Lung (tissue), 12 donors: ENCODE data around the gene SLC38A3. TPM values are rescaled to one million over a fixed set of nuclear protein-coding genes. Genes with fewer than 3 reads are reported as not detected.

ENCODE experiments used
- ATAC-seq: fragments of 200-7000 bp; cut with Tn5 transposase; one replicate; pipeline ENCODE4 v1.9.1; 2020; ENCODE audit warnings: moderate number of reproducible peaks; ENCODE audit not compliant: insufficient read depth, low FRiP score
- DNase-seq, 3 donors: peaks; one replicate each; pipeline ENCODE4 v3.0.0-alpha.2; 2013 to 2017
- H3K27ac ChIP-seq, 2 donors: one replicate each; pipeline ENCODE4 v1.5.1; 2013; ENCODE audit warnings: mild to moderate bottlenecking in 2 of 2, moderate library complexity in 2 of 2, control low read depth in 1 of 2, inconsistent platforms in 1 of 2, low read depth in 1 of 2, low read length in 1 of 2
- H3K27me3 ChIP-seq, 3 donors: one replicate each; pipeline ENCODE4 v1.5.1; 2013; ENCODE audit warnings: low read length in 2 of 3; ENCODE audit not compliant: control insufficient read depth in 3 of 3, insufficient read depth in 3 of 3
- H3K36me3 ChIP-seq, 4 donors: one replicate each; pipeline ENCODE4 v1.5.1; 2013; ENCODE audit warnings: low read length in 4 of 4, mild to moderate bottlenecking in 1 of 4, moderate library complexity in 1 of 4; ENCODE audit not compliant: control insufficient read depth in 4 of 4, insufficient read depth in 4 of 4
- H3K4me1 ChIP-seq, 5 donors: one replicate each; pipeline ENCODE4 v1.5.1; 2013; ENCODE audit warnings: low read length in 5 of 5, mild to moderate bottlenecking in 2 of 5, moderate library complexity in 1 of 5; ENCODE audit not compliant: control insufficient read depth in 5 of 5, insufficient read depth in 5 of 5
- H3K4me3 ChIP-seq: one replicate; pipeline ENCODE4 v1.5.1; 2013; ENCODE audit warnings: mild to moderate bottlenecking, control low read depth, moderate library complexity
- H3K9ac ChIP-seq, 2 donors: one replicate each; pipeline ENCODE4 v1.5.1; 2013; ENCODE audit warnings: low read length in 2 of 2, control low read depth in 1 of 2; ENCODE audit not compliant: insufficient read depth in 1 of 2
- H3K9me3 ChIP-seq, 4 donors: one replicate each; pipeline ENCODE4 v1.5.1; 2013; ENCODE audit warnings: low read length in 3 of 4, mild to moderate bottlenecking in 1 of 4, moderate library complexity in 1 of 4; ENCODE audit not compliant: control insufficient read depth in 4 of 4, insufficient read depth in 3 of 4
- WGBS, 2 donors: extraction: QIAGEN DNeasy Blood & Tissue Kit; methylation state at CpG; one replicate each; pipeline ENCODE4 v1.1.7; 2013; 5-methylcytosine and 5-hydroxymethylcytosine counted together
- polyA plus RNA-seq, 2 donors: library from polyadenylated mRNA; stranded (reverse); fragments of 200-250 nt; gene quantifications; one replicate each; pipeline ENCODE4 v1.2.1, GENCODE V29; 2013
- total RNA-seq, 2 donors: library from RNA; depleted of rRNA in 1 of 2; stranded (reverse); fragments of >200 nt in 1 of 2; gene quantifications; one replicate each; pipeline ENCODE4 v1.2.1, GENCODE V29; 2014 to 2021
- TF ChIP-seq, protein P1 (sequence below): IDR thresholded peaks from 2 replicates; pipeline ENCODE4 v1.5.1; 2012; ENCODE audit warnings: mild to moderate bottlenecking; ENCODE audit errors: control extremely low read depth, extremely low read depth
- donor health status: control.
- donor health status: control.
- donor health status: Bipolar disorder and iron deficiency.
- donor health status: healthy.
- donor health status: DM: yes; HTN: yes; CAD: no.

SLC38A3 gene
- total and polyA plus RNA-seq, 4 donors = 0.08 to 4.3 (median 0.33) TPM

GRCh38 chr3:50156549-50157493, 48.2 kb upstream of the SLC38A3 start:
- ATAC-seq = no peak

DNA sequence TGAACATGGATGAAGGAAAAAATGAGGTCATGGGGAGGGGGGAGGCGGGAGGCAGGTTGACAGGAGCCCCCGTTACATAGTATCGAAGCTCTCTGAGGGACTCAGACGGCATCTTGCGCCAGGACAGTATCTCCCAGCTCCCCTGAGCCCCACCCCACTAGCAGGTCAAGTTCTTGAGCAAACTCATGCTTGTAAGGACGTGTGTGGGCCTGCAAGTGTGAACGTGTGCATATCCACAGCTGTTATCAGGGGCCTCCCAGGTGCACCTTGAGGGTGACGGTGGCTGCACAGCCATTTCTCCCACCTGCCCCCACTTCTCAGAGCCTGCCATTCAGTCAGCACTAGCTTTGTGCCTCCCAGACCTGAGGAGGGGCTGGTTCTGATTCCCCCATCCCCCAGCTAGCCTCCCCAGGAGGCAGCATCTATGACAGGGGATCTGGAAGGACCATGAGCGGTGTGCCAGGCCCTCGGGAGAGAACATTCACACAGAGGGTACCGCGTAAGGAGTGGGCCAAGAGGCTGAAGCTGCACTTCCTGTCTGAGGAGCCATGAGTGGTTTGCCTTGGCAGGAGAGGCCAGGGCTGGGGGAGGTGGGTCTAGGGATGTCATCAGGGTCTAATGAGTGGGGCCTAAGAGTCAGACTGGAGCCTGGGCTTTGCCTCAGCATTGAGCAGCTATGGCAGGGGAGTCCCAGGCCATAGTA, 47.1 kb upstream of the SLC38A3 start:
- 48 to 60% methylated on average over 12 of the region's 12 CpGs for WGBS, 2 donors
- ATAC-seq (no peak), DNase-seq (peak in 2 of 3 donors; percentile 61 to 71)
- Histone ChIP-seq H3K9me3 (no peaks in the 10 kb centered on the region), H3K4me3 (peak overlapping the region; percentile 74), H3K9ac (no peak overlapping the region), H3K36me3 (peaks cover 0 to 10% (median 4%) of the 10 kb centered on the region in 4 donors), H3K27me3 (no peaks in the 10 kb centered on the region), H3K4me1 (peaks cover 0 to 61% (median 29%) of the 10 kb centered on the region in 5 donors), H3K27ac (peak overlapping the region; percentile 4 to 78)
- TF ChIP-seq, protein P1, sequence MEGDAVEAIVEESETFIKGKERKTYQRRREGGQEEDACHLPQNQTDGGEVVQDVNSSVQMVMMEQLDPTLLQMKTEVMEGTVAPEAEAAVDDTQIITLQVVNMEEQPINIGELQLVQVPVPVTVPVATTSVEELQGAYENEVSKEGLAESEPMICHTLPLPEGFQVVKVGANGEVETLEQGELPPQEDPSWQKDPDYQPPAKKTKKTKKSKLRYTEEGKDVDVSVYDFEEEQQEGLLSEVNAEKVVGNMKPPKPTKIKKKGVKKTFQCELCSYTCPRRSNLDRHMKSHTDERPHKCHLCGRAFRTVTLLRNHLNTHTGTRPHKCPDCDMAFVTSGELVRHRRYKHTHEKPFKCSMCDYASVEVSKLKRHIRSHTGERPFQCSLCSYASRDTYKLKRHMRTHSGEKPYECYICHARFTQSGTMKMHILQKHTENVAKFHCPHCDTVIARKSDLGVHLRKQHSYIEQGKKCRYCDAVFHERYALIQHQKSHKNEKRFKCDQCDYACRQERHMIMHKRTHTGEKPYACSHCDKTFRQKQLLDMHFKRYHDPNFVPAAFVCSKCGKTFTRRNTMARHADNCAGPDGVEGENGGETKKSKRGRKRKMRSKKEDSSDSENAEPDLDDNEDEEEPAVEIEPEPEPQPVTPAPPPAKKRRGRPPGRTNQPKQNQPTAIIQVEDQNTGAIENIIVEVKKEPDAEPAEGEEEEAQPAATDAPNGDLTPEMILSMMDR = no peak

More at GRCh38 chr3:50156549-50157493, 48.2 kb upstream of the SLC38A3 start:
- DNase-seq = peak; percentile 75 to 85 (median 77)
- no peaks in the 10 kb centered on the region for H3K27me3 ChIP-seq
- H3K9me3 ChIP-seq = no peaks in the 10 kb centered on the region
- peaks cover 0 to 10% (median 4%) of the 10 kb centered on the region in 4 donors for H3K36me3 ChIP-seq
- TF ChIP-seq, protein P1 = no peak
- peak overlapping the region; percentile 21 to 70 for H3K9ac ChIP-seq
- peak overlapping the region; percentile 69 to 75 for H3K27ac ChIP-seq
- 33 to 41% methylated on average over 20 of the region's 20 CpGs for WGBS, 2 donors
- peak overlapping the region; percentile 74 for H3K4me3 ChIP-seq
- H3K4me1 ChIP-seq = peaks cover 0 to 51% (median 25%) of the 10 kb centered on the region in 5 donors

DNA sequence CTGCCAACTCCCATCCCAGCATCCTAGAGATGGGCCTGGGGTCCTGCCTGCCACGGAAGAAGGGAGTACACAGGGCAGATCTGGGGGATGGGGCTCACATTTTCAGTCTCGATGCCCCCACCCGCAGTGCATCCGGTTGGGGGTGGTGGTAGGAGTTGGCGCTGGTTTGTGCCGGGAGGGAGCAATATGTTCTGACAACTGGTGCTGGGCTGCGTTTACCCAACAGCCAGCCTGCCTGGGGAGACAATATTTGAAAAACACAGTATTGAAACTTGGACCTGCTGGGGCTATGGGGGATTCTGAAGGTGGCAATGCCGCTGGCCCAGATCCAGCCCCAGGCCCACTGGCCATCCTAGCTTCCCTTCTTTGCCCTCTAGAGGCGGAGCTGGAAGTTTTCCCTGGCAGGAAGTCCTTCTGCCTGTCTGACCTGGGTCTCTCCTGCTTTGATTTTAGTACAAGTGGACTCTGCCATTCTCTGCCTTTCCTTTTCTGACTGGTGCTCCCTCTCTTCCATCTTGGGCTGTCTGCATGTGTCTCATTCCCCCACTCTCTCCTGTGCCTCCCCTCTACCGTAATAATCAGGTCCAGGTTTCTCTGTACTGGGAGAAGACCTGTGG, 46.4 kb upstream of the SLC38A3 start:
- whole genome bisulfite sequencing, 2 donors = 61 to 76% methylated on average over 10 of the region's 10 CpGs
- ATAC-seq (no peak), DNase-seq (no peak)
- Histone ChIP-seq H3K9ac (no peak overlapping the region), H3K27ac (peak overlapping the region in 1 of 2 donors; percentile 78), H3K27me3 (no peaks in the 10 kb centered on the region), H3K4me1 (peaks cover 0 to 68% (median 35%) of the 10 kb centered on the region in 5 donors), H3K4me3 (no peak overlapping the region), H3K9me3 (no peaks in the 10 kb centered on the region), H3K36me3 (peaks cover 0 to 10% (median 4%) of the 10 kb centered on the region in 4 donors)
- TF ChIP-seq, protein P1 = no peak
